Head of caudate nucleus (tissue), 42 donors: ENCODE data around the gene MIGA2.

Source experiments
- DNase-seq, 42 donors: peaks; one replicate each; pipeline versions ENCODE4 v3.0.0 to v3.0.0-alpha.2; 2020 to 2021; ENCODE audit warnings: mixed read lengths in 7 of 42
- intact Hi-C: fragments of 100-400 bp; cut with DNase I; formaldehyde crosslinking; loops from one replicate; pipeline ENCODE4 v1.15.0; 2022

The MIGA2 gene

DNA sequence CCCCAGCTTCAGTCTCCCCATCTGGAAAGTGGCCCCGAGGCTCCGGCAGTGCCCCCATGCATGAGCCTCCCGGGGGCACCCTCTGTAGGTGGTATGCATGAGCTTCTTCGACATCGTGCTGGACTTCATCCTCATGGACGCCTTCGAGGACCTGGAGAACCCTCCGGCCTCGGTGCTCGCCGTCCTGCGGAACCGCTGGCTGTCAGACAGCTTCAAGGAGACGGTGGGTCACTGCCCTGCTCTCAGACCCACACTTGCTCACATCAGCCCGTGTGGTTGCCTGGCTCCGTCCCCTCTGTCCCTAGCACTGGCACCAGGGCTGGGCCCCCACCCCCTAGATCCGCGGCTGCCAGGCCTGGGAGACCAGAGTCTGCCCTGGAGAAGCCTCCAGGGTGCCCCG is 31.7 kb downstream of the MIGA2 start:
- no peak for DNase-seq
- intact Hi-C loops = no loop called here

DNA sequence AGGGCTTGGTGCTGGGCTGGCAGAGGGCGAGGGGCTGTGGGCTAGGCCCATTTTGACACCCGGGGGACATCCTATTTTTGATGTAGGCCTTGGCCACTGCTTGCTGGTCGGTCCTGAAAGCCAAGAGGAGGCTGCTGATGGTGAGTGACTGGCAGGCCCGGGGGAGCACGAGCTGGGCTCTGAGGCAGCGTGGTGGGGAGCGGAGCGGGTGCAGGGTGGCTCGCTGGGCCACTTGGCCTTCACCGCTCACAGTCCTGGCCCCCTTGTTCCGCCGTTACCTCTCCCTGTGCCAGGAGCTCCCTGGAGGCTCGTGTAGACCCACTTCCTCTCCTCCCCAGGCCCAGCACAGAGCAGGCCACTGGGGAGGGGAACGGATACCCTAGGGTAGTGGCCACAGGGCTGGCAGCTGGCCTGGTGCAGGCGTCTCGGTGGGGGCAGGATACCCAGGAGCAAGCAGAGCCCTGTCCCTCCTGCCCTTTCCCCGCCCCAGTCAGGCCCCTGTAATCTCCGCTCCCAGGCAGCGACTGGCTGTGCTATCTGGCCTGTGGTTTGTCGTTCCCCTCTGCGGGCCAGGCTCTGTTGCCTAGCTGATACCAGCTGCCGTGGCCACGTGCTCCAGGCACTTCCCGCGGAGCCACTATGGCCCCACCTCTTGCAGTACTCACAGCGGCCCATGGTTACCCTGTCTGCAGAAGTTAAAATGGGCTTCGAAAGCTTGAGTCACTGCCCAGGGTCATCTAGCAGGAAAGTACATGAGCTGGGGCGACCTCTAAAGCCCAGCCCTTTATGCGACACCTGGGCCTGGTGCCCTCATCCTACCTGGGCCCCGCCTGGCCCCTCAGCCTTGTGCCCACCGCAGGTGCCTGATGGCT is 32.8 kb downstream of the MIGA2 start:
- intact Hi-C loops = no loop called here
- DNase-seq = peak; percentile 22 to 75 (median 55)

DNA sequence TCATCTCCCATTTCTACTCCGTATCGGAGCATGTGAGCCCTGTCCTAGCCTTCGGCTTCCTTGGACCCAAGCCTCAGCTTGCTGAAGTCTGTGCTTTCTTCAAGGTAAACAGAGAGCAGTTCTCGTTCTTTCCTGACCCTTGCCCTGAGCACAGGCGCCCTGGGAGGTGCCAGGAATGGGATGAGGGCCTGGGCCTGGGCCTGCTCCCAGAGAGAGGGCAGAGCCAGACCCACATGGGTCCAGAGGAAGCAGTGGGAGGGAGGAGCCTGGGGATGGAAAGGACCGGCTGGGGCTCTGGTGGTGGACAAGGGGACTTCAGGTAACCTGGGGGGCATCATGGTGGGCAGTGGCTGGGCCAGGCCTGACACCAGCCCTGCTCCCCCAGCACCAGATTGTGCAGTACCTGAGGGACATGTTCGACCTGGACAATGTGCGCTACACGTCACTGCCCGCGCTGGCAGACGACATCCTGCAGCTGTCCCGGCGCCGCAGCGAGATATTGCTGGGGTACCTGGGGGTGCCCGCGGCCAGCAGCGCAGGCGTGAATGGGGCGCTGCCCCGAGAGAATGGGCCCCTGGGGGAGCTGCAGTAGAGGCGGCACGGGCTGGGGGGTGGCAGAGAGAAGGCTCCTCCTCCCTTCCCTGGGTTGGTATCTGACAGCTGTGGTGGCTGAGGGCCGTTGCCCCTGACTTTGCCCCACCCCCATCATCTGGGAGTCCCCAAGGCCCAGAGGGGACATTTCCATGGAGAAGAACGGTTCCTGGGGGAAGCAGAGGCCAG is 33.6 kb downstream of the MIGA2 start:
- intact Hi-C loops = no loop called here
- no peak for DNase-seq

DNA sequence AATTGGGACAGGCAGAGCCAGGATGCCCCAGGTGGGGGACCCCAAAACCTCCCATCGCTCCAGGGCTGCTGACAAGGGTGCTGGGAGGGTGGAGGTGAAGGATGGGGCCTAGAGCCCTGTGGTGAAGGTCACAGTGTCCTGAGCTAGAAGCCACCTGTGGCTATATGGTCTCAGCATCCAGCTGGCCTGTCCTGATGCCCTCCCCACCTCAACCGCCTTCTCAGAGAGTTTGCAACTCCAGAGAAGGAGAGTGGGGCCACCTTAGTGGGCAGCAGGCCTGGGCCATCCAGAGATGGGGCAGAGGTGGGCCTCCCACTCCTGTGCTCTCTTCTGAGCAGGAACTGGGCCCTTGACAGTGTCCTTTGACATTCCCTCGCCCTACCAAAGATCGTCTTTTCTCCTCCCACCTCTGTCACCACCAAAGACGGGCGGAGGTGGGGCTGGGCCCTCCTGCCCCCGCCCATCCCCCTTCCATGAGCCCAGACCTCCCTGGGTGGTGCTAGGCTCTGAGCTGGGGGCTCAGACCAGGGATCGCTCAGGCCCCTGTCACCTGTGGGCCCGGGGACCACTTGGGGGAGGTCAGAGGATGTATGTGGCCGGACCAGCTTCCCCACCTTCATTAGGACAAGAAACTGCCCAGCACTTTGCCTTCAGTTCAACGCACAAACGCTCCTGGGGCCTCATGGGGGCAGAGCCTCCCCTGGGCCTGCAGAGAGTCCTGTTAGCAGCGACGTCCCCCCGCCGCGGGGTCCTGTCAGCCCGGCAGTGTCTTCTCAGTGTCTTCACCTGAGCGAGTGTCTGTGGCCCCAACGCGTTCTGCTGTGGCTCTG is 34.5 kb downstream of the MIGA2 start:
- no peak for DNase-seq
- intact Hi-C loops = no loop called here

DNA sequence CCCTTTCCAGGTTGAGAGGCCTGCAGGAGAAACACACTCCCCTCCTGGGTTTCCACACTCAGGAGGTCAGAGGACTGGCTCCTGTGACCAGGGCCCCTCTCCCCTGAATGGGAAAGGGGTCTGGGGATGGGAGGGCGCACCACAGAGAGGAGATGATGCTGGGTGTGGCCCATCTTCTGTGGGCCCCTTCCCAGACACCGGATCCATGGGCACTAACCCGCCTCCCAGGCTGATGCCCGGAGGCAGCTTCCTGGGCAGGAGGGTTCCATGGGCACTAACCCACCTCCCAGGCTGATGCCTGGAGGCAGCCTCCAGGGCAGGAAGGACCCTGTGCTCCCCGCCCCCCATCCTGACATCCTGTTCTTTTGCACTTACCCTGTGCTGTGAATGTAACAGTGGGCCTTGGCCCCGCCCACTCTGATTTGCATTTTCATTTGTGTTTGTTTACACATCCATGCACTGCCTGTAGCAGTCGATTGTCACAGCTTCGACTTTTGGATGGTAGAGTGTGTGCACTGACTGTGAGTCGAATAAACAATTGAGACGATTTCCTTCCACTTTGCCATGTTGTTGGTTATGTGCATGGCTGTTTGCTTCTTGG is 35.2 kb downstream of the MIGA2 start:
- intact Hi-C loops = no loop called here
- DNase-seq = no peak

DNA sequence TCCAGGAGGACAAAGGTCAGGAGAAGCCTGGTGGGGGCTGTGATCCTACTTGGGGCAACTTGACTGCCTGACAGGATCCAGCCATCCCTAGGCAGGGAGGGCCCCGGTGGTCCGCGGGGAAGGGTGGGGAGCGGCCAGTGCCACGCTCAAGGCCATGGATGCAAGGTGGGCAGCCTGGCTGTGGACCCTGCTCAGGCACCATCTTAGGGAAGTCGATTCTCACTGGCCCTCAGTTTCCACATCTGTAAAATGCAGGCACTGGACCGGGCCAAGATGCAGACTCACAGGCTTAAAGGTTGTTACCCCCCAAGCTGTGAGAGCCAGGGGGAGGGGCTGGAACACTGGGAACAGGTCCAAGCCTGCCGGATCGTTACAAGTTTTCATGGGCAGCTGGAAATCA is 35.7 kb downstream of the MIGA2 start:
- intact Hi-C loops = no loop called here
- DNase-seq = no peak

DNA sequence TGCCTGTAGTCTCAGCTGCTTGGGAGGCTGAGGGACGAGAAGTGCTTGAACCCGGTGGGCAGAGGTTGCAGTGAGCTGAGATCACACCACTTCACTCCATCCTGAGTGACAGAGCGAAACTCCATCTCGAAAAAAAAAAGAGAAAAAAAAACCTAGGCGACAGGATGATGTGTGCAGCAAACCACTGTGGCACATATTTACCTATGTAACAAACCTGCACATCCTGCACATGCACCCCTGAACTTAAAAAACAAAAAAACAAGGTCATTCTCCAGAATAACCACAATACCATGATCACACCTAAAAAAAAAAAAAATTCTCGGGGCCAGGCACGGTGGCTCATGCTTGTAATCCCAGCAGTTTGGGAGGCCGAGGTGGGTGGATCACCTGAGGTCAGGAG is 37.0 kb downstream of the MIGA2 start:
- intact Hi-C loops = no loop called here
- DNase-seq = no peak

DNA sequence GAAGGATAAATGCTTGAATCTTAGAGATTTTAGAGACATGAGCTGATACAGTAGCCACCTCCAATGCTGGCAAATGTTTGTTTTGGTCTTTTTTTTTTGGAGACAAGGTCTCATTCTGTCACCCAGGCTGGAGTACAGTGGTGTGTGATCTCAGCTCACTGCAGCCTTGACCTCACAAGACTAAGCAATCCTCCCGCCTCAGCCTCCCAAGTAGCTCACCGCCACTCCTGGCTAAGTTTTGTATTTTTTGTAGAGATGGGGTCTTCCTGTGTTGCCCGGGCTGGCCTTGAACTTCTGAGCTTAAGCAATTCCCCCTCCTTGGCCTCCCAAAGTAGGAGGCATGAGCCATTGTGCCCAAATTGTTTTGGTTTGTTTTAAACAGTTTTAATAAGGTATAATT is 37.7 kb downstream of the MIGA2 start:
- DNase-seq = no peak
- intact Hi-C loops = no loop called here

DNA sequence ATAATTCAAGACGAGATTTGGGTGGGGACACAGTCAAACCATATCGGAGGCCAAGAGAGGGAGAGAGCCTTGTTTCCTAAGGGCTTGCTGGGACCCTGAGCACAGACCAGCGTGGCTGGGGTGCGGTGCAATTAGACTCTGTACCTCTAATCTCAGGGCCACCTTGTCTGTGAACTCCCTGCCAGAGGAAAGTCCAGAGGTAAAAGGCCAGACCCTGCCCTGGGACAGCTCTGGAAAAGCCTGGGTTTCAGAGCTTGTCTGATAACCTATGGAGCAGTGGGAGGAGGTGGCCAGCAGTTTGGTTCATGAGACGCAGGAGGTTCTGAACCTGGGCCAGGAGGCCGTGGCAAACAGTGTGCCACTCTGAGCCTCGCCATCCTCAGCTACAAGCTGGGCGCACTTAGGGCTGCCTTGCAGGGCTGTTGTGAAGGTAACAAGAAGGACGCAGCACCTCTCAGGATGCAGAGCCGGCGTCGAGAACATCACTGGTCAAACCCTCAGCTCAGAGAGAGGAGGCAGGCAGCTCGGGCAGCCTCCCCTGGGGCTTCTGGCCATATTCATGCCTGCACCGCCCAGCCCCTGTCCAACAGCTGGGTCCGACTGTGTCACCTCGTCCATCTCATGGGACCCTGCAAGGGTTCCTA is 39.7 kb downstream of the MIGA2 start:
- no peak for DNase-seq

DNA sequence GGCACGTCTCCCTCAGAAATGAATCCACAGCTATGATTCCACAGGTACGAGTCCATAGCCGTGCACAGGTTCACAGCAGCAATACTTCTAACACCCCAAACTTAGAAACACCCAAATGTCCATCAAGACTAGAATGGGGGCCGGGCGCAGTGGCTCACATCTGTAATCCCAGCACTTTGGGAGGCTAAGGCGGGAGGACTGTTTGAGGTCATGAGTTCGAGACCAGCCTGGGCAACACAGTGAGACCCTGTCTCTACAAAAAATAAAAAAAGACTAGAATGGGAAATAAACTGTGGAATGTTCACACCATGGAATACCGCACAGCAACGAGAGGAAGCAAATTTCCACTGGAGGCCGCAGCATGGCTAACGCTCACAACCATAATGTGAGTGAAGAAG is 40.2 kb downstream of the MIGA2 start:
- intact Hi-C loops = no loop called here
- no peak for DNase-seq

More for the DNA sequence above, 39.7 kb downstream of the MIGA2 start:
- intact Hi-C loops = no loop called here

DNA sequence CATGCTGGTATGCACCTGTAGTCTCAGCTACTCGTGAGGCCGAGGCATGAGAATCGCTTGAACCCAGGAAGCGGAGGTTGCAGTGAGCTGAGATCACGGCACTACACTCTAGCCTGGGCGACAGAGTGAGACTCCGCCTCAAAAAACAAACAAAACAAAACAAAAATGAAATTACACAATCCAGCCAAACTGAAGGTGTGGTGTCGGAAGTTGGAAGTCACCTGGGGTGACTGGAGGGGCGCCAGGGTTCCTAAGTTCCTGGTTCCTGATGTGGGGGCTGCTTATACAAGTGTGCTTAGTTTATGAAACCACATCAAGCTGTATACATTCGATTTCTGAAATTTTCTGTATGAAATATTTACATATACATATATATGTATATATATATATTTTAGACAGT is 40.8 kb downstream of the MIGA2 start:
- intact Hi-C loops = no loop called here
- no peak for DNase-seq

DNA sequence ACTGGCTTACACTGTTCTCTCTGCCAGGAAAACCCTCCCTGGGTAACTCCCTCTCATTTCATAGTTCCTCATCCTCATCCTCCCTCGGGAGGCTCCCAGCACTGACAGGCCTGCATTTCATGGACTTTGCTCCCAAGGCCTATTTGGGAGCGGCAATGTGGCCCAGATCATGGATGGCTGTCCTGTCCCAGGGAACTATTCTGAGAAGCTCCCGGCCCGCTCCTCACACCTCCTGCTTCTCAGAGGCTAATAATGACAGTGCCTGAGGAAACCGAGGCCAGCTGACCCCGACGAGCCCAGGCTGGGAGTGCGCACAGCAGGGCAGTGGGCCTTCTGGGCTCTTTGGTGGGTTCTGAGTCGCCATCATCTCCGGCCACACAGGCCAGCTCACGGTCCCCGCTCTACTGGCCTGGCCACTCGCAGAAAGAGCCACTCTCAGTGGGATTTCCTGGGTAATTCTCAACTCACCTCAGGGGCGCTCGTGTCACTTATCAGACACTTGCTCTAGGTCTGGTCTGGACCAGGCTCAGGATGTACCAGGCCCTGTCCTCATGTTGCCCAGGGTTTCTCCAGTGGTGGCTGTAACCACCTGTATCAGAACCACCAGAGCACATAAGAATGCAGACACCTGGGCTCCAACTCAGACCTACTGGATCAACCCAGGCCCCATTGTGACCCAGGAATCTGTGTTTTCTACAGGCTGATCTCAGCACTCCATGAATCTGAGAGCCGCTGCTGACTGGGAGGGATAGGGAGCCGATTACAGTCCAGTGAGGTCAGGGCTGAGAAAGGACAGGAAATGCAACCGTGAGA is 42.5 kb downstream of the MIGA2 start:
- intact Hi-C loops = no loop called here
- DNase-seq = no peak

DNA sequence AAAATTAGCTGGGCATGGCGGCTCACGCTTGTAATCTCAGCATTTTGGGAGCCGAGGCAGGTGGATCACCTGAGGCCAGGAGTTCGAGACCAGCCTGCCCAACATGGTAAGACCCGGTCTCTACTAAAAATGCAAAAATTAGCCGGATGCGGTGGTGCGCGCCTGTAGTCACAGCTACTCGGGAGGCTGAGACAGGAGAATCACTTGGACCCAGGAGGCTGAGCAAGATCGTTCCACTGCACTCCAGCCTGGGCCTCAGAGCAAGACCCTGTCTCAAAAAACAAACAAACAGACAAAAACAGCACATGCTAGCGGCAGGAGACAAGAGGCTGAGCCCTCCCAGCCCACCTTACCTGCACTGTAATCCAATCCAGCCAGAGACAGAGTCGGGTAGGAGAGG is 43.4 kb downstream of the MIGA2 start:
- intact Hi-C loops = no loop called here
- no peak for DNase-seq

DNA sequence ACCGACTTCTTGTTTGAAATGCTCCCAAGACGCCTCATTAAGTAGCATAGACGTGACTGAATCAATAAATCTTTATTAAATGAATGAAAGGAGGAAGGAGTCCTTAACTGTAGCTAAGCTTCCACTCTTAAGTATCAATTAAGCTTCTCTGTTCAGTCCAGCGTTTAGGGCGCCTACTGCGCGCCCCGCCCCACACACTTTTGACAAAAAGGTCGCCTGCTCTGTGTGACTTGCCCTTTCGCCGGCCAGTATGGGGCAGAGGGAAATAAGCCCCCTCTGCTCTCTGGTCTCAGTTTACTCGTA is 43.8 kb downstream of the MIGA2 start:
- intact Hi-C loops = no loop called here
- DNase-seq = no peak

DNA sequence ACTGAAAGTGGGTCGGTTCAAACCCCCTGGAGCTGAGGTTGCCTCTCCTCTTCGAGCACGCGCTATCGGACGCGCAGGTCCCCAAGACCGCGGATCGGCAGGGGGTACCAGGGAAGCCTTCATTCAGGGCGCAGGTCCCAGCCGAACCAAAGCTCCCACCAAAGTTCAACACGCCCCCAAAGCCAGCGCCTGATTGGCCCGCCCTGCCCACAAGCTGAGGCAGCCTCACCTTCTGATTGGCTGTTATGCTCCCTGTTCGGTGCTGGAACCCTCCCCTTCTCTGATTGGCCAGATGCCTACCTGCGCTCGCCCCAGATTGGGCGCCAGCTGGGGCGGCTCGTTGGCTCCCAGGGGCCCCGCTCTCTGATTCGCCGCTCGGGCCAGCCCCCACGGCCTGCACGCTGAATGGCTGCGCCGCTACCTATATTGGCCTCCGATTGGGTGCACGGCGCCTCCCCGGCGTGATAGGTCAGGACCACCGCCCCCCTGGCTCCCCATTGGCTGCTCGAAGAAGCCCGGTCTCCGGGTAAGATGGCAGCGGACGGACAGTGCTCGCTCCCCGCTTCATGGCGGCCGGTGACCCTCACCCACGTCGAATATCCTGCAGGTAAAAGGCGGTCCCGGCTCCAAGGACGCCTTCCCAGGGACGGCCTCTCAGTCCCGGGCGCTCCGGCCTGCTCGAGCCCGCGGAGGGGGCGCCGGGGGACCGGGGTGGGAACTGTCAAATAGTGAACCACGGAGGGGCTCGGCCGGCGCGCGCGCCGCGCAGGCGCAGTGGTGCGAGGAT is 44.4 kb downstream of the MIGA2 start, which contains the start of gene DOLPP1:
Gene DOLPP1, plus strand, starts transcription at position 511 of the 787 bp plus-strand sequence. Its CDS starts 21 bp downstream, at position 532.
- intact Hi-C loops = no loop called here
- peak; percentile 96 to 99 (median 98) for DNase-seq

DNA sequence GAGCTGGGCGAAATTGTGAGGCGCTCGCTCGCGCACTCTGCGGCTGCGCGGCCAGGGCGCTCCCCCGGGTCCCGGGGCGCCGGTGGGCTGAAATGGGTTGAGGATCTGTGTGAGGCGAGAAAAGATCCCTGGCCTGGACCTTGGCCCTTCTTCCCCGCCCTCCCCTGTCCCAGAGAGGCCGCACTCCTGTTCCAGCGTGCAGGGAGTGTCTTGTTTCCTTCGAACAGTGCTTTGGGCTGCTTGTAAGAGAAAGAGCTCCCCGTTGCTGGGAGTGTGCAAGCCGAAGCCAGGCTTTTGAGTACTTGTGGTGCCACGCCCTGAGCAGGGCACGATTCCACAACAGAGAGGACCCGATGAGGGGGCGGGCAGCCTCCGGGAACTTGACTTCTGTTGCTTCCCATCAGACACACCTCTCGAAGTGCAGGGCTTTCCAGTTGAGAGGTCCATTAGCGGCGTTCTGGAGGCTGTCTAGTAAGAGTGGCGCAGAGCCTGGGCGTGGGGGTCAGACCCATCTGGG is 45.0 kb downstream of the MIGA2 start:
- intact Hi-C loops = no loop called here
- DNase-seq = peak in 15 of 42 donors; percentile 15 to 59 (median 28)

DNA sequence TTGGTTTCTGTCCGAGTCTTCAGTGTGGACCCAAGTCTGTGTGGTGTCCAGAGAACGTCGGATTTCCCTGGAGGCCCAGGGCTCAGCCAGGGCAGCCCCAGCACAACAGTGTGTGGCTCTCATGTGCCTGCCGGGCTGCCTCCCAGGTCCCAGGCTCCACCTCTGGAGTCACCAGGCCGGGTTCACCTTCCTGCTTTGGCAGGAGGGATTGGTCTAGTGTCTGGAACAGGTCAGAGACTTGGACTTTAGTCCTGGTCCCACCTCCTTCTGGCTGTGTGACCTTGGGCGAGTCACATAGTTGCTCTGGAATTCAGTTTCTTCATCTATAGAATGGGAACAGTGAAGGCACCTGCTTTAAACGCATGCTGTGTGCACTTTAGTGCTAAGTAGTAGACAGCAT is 47.7 kb downstream of the MIGA2 start:
- DNase-seq = no peak
- intact Hi-C loops = no loop called here
